HT1080 (cell line): ENCODE data around the gene RNMT. TPM values are rescaled to one million over a fixed set of nuclear protein-coding genes. Genes with fewer than 3 reads are reported as not detected.
A peak's percentile ranks its signal among the peaks of the same experiment; 100 is the strongest.

ENCODE experiments used
- DNase-seq: peaks from one replicate; pipeline ENCODE4 v3.0.0-alpha.2; 2015; ENCODE audit warnings: low read depth
- small RNA-seq: library from RNA; depleted of rRNA; stranded (forward); fragments of <200 nt; gene quantifications from one replicate; pipeline ENCODE3, GENCODE V24; 2014
- total RNA-seq: library from RNA; depleted of rRNA; stranded (reverse); fragments of >200 nt; shearing (Covaris generic); gene quantifications from 2 replicates; pipeline ENCODE4 v1.2.3, GENCODE V29; 2014; rRNA removed

The RNMT gene
- total RNA-seq, 1 experiment from 2014 or later = 35.1 TPM

DNA sequence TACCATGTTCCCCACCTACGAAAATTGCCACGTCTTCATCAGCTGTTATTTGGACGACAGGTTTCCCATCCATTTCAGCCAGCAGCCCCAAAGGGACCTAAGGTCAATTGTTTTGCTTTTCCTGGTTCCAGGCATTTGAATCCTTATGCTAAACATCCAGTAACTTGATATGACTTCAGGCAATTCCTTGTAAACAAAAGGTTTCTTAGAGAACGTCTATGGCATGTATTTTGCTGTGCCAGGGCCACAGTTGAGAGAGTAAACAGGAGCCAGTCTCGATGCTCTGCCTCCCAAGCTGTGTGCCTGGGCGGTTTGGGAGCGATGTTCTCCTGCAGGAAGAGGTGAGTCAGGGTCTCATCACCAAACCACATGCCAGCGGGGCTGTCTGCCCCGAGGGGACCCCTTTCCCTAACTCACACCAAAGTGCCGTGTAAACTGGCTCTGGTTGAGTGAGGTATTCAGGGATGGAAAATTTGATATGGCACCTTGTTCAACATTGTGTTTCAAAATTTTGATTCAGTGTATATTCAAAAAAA lies 84.5 kb downstream of the RNMT start:
- DNase-seq = peak; percentile 3

DNA sequence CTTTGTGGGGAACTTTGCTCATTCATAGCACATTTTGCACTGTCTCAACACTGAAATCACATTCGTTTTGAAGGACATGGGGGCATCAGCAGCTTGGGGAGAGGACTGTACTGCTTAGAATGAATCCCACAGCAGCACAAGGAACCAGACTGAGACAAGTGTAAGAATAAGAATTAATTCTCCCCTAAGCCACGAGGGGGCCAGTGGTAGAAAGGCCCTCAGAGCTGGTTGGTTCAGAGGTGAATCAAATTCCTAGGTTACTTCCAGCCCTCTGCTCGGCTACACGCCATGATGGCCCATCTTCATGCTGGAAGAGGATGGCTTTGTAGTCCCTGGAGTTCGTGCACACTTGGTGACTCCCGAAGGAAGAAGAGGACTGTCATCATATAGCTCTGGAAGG lies 85.5 kb downstream of the RNMT start:
- no peak for DNase-seq

DNA sequence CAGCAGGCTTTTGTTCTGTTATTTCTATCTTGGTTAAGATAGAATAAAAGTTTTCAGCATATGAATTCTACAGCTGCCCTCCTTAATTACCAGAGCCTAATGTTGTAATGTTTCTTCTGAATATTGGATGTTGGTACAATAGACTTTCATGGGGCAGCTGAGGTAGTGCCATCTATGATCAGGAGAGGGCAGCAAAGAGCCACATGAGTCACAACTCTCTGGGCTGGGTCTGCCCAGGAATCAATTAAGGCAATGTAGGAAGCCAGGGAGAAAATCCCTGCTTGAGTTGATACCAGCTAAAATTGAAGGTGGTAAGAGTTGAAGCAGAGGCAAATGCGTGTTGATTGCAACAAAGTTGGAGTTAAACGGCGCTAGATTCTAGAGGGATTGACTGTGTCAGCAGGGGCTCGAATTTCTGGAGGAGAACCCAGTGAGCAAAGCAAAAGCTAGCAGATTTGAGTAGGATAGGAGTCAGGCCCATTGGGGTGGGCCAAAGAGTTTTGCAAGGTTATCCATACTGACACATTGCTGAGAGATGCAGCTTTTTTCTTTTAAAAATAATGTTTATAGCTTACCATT lies 86.9 kb downstream of the RNMT start:
- peak; percentile 45 for DNase-seq

Small RNAs within 50 kb of the gene (small RNA-seq; reads per million reads assigned to genes)
- gene AP001525.1 = not detected
- not detected for gene RN7SL362P

Other genes with a start within 250 kb of the RNMT start
- 47.2 and 51.1 TPM in 2 replicates for gene FAM210A, start 115 bp upstream of the RNMT start, total RNA-seq
- not detected in 2 replicates for gene MC5R, start 97.5 kb downstream of the RNMT start, total RNA-seq
- gene MC2R, start 188.9 kb downstream of the RNMT start, total RNA-seq = not detected in 2 replicates